GM12864 (cell line): ENCODE data around the gene DCLRE1C.
"Not testable (repeated sequence)": the region's sequence is repeated elsewhere in the genome, so short reads cannot be mapped to it uniquely, and the experiment has no call there.

Source experiments
- DNase-seq: peaks from one replicate; pipeline ENCODE4 v3.0.0-alpha.2; 2011; ENCODE audit warnings: low read depth
- H3K4me3 ChIP-seq: 2 replicates; pipeline ENCODE4 v1.5.1; 2011; ENCODE audit warnings: mild to moderate bottlenecking, low read depth, low read length, control low read depth
- CTCF ChIP-seq: IDR thresholded peaks from 2 replicates; pipeline ENCODE4 v1.5.1; 2011; ENCODE audit warnings: low read depth, mild to moderate bottlenecking, moderate library complexity, low read length, control low read depth, inconsistent platforms; ENCODE audit errors: missing control alignments

DCLRE1C gene

GRCh38 chr10:14953424-14954000 lies 384 bp downstream of the DCLRE1C start:
- TF ChIP-seq CTCF = no peak
- no peak for DNase-seq

GRCh38 chr10:14952851-14953423 lies 959 bp downstream of the DCLRE1C start:
- TF ChIP-seq CTCF = peak; percentile 8
- H3K4me3 ChIP-seq = peak overlapping the region; percentile 87
- no peak for DNase-seq

More at GRCh38 chr10:14953424-14954000, 384 bp downstream of the DCLRE1C start:
- H3K4me3 ChIP-seq = peak overlapping the region; percentile 87

GRCh38 chr10:14949291-14949690 lies 4.6 kb downstream of the DCLRE1C start:
- H3K4me3 ChIP-seq = no peak overlapping the region
- no peak for TF ChIP-seq CTCF
- no peak for DNase-seq

GRCh38 chr10:14947268-14947667 lies 6.6 kb downstream of the DCLRE1C start:
- no peak for TF ChIP-seq CTCF
- H3K4me3 ChIP-seq = no peak overlapping the region
- no peak for DNase-seq

GRCh38 chr10:14945108-14945507 lies 8.8 kb downstream of the DCLRE1C start:
- no peak overlapping the region for H3K4me3 ChIP-seq
- DNase-seq = no peak
- no peak for TF ChIP-seq CTCF

- not testable (repeated sequence) for H3K4me3 ChIP-seq, DNase-seq
These were observed 11.0 kb downstream of the DCLRE1C start for GRCh38 chr10:14942950-14943338.

- not testable (repeated sequence) for H3K4me3 ChIP-seq, DNase-seq
These were observed 11.5 kb downstream of the DCLRE1C start for GRCh38 chr10:14942147-14942949.

GRCh38 chr10:14938971-14939370 lies 14.9 kb downstream of the DCLRE1C start:
- not testable (repeated sequence) for DNase-seq, H3K4me3 ChIP-seq
